HG03060 (cell line): ENCODE measurements around the gene PARP16.
"Not testable (repeated sequence)": the region's sequence is repeated elsewhere in the genome, so short reads cannot be mapped to it uniquely, and the experiment has no call there.

ENCODE experiments used
- ATAC-seq: cut with Tn5 transposase; IDR thresholded peaks from one replicate; pipeline ENCODE4 v1.9.1; 2021; ENCODE audit warnings: low read depth, moderate number of reproducible peaks; ENCODE audit not compliant: unreplicated experiment

Gene PARP16

GRCh38 chr15:65278480-65278879 lies 8.2 kb downstream of the PARP16 start:
- no peak for ATAC-seq

DNA sequence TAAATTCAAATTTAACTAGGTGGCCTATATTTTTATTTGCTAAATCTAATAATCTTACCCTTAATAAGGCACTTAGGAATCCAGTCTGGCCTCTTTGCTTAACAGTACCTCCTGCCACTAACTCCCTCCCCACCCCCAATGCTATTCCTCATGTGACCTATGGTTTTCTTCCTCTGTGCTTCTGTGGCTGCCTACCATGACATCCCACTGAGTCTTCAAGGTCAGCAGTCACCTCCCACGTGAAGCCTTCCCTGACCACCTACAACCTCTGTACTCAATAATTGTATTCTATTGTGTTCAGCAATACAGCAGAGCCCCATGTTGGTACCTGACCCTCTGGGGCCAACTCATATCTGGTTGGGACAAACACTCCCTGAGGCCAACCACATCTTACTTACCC lies 9.7 kb downstream of the PARP16 start:
- ATAC-seq: no peak

DNA sequence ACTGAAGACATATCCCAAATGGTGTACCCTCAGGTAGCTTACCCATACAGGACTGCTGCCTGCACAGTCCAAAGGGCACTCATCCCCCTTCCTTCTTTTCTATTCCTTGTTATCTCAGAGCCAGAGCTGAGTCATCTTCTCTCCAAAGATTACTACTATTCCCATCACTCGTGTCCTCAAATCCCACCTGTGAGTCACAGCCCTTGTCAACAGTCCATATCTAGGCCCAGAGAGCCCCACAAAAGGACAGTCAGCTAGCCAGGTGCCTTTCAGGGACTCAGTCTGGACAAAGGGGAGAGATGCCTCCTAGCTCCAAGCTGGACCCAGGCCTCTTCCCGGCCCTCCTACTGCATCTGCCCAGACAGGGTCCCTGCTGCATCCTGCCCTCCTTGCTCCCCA lies 11.0 kb downstream of the PARP16 start:
- no peak for ATAC-seq

- ATAC-seq: no peak
Measured at GRCh38 chr15:65275104-65275727, 11.5 kb downstream of the PARP16 start.

DNA sequence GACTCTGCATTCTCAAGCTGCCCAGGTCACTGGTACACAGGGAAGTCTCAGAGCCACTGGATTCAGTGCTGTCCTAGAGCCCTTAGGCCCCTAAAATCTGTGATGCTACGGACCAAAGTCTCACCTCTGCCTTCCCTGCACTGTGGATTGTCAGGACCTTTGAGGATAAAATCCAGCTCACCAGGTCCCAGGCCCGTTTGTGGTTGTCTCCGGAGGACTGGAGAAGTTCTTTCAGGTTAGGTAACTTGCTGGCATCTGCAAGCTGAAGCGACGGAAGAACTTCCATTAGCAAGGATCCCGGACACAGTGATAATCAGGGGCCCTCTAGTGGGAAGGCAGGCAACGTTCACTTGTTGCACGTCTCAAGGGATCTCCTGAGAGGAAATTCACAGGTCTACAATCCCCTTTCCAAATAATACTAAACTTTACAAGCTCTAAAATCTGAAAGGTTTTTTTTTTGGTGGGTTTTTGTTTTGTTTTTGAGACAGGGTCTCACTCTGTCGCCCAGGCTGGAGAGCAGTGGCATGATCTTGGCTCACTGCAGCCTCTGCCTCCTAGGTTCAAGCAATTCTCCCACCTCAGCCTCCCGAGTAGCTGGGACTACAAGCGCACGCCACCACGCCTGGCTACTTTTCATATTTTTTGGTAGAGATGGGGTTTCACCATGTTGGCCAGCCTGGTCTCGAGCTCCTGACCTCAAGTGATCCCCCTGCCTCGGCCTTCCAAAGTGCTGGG lies 15.7 kb downstream of the PARP16 start:
- ATAC-seq: not testable (repeated sequence)

- no peak for ATAC-seq
Measured at GRCh38 chr15:65268411-65268810, 18.3 kb downstream of the PARP16 start.

- ATAC-seq: no peak
Measured at GRCh38 chr15:65266469-65266868, 20.2 kb downstream of the PARP16 start.

DNA sequence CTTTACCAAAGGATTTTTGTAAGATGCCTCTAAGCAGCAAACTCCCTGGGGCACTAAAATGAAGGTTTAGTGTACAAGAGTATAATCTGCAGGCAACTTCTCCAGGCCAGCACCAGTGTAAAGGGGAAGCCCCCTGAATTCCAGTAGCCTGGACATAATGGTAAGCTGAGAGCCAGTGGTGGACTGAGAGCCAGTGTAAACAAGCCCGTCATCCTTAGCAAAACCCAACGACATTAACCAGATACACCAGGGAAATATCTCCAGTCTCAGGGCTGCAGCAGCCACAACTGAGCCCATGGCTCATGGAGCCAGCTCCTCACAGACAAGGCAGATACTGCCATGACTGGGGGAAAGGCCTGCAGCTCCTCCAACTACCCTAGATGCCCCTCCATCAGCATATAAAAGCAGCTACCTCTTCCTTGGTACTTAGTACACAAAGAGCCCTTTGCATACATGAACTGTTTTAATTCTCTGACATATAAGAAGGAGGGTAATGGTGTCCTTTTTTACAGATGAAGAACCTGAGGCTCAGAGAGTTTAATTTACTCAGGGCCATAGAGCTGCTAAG lies 21.7 kb downstream of the PARP16 start:
- no peak for ATAC-seq

DNA sequence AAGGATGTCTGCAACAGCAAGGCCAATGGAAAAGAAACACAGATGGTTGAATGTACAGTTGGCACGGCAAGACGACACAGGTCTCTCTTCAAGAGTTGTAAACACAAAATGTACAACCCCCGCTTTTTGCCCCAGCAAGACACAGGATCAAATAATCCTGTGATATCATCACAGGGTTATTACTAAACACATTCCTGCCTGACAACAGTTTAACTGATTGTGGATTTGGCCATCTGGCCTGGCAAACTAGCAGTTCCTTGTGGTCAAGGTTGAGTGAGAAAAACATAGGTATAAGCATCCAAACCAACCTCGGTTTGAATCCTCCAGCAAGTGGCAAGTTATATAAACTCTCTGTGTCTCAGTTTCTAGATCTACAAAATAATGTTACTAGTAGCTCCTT lies 23.4 kb downstream of the PARP16 start:
- no peak for ATAC-seq

- ATAC-seq: no peak
Measured at GRCh38 chr15:65260968-65261367, 25.7 kb downstream of the PARP16 start.

- ATAC-seq: no peak
Measured at GRCh38 chr15:65259367-65259797, 27.3 kb downstream of the PARP16 start.

GRCh38 chr15:65258375-65259262 lies 28.1 kb downstream of the PARP16 start:
- ATAC-seq: no peak

DNA sequence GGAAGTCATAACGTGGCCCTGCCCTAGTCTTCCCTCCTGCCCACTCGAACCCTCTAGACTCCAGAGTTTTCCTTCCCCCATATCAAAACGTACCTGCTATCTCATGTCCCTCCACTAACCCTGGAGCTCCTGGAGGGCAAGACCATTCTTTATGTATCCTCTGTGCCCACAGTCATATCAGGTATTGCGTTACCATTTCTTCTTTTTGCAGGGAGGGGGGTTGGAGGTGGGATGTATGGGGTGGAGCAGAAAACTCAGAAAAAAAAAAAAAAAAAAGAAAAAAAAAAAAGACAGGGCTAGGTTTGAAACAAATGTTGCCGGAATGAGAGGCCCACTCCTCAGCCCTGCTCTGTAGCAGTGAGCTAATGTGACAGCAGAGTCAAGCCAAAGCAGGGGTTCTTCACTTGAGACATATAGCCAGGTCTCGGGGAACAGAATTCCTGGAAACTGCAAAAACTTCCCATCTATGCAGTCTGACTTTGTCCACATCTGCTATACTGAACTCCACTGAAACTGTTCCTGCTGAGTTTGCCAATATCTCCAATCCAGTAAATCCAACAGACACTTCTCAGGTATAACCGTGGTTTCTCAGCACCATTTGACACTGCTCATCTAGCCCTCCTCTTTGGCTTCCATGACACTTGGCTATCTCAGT lies 31.1 kb downstream of the PARP16 start:
- no peak for ATAC-seq

GRCh38 chr15:65254758-65255157 lies 31.9 kb downstream of the PARP16 start:
- ATAC-seq: no peak

DNA sequence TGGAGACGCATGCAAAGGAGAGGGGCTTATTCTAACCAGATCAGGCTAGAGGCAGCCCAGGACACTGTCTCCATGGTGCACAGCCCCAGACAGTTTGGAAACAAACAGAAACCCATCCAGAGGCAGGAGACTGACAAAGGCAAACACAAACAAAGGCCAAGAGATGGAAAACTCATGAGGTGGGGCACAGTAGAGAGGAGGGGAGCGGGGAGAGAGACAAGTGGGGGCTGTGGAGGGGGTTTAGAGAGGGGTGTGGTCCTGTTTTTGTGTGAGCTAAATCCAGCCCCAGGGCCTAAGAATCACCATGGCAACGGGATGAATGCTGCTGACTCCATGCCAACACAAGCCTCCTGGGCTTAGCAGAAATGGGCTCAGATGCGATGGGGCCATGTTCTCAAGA lies 32.3 kb downstream of the PARP16 start:
- ATAC-seq: no peak

DNA sequence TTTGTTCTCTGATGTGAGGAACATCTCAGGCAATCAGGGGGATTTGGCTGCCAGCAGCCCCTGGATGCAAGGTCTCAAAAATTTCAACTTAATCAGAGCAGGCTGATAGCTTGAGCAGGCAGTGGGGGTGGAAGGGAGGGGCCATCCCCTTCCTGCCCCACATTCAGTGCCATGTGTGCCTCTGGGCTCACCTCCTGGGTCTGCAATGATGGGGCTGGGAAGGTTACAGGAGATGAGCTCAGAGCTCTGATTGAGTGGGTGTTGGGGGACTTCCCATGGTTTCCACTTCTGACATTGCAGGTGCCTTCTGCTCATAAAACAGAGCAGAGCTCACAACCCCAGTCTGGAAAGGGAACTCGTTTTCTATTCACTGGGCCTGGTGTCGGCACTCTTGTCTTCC lies 37.0 kb downstream of the PARP16 start:
- no peak for ATAC-seq

DNA sequence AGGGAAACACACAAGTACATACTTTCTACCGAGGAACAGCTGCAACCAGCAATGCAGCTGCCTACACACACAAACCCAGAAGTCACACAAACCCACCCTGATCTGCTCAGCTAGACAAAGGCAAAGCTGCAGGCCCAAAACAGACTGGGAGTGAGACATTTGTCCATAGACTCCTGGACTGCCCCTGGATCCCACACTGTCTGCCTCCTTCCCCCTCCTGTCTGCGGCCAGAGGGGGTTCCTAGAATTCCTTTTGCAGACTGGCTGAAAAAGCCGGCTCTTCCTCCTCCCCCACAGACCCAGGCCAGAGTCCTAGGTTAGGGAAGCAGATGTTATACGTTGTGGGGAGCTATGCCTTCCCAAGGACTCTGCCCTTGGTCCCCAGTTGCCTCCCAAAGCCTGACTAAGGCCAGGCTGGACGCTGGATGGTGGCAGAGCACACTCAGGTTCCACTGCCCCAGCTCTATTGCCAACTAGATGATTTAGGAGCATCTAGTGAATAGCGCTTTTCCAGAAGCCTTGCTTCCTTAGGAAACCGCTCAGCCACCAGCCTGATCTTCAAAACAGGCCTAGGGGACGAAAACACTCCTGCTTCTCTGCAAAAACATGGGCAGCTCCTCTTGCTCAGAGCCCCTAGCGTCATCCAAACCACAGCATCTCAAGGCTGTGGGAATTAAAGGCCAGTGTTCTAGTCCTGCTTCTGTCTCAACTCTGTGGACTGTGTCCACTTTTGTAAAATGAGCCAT lies 38.0 kb downstream of the PARP16 start:
- ATAC-seq: no peak

DNA sequence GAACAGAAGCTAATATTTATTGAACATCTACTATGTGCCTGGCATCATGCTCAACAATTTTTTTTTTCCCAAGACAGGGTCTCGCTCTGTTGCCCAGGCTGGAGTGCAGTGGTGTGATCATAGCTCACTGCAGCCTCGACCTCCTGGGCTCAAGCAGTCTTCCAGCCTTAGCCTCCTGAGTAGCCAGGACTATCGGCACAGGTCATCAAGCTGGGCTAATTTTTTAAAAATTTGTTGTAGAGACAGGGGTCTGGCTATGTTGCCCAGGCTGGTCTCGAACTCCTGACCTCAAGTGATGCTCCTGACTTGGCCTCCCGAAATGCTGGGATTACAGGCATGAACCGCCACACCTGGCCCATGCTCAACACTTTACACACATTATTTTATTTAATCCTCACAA lies 39.7 kb downstream of the PARP16 start:
- ATAC-seq: no peak

- no peak for ATAC-seq
Measured at GRCh38 chr15:65246026-65246714, 40.5 kb downstream of the PARP16 start.
